ENCODE data around the gene FTCDNL1. TPM values are rescaled to one million over a fixed set of nuclear protein-coding genes. Genes with fewer than 3 reads are reported as not detected.

FTCDNL1 gene
- total RNA-seq, result 1 to 10 TPM; 3.8 to 4.3 TPM

DNA sequence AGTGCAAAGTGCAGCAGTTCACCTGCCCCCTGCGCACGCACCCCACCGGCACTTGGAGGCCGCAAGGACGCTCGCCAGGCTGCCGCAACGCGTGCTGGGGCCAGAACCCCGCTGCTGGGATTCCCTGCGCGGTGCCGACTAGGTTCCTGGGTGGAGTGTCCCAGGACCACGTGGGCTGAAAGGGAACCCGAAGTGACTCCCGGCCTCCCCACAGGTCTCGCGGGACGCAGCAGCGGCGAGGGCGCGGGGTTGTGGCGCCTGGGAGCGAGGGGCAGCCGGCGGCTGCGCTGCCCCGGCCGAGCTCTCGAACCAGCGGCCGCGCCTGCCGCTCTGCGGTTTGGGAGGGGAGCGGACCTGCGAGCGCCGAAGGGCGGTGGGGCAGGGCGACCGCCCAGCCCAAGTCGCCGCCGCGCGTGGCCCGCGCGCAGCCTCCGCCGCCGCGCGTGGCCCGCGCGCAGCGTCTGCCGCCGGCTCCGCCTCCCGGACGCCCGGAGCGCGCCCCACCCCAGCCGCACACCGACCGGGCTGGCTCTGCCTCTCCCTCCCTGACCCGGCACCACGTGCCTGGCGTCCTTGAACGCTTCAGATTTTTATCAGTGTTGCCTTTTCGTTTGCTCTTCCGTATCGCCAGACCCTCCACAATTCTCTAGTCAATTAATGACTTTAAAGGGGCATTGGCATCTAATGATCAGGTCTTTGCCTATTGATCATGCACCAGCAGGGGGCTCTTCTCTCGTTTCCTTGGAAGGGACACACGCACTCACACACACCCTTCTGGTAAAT lies at the start of gene FTCDNL1:
FTCDNL1 (minus strand) TSS at position 475 of the 783 bp plus-strand sequence. CDS start 2,230 bp downstream, outside the sequence.
- POLR2A ChIA-PET, result interaction anchor here (0.6 kb wide), 1 partner anchor 104 kb away, joined by 4 read pairs; no protein-coding TSS in a partner anchor
- no peaks in the 10 kb centered on the region for H3K36me3 Mint-ChIP-seq (ENCODE audit: low read depth)
- peak; percentile 83 for DNase-seq
- no peaks in the 10 kb centered on the region for H3K9me3 Mint-ChIP-seq (ENCODE audit: low read depth)
- peaks cover 2% of the 10 kb centered on the region for H3K27me3 Mint-ChIP-seq
- peak; percentile 97 for ATAC-seq
- peaks cover 6% of the 10 kb centered on the region for H3K4me1 Mint-ChIP-seq
- H3K27ac Mint-ChIP-seq, result peak within 1 kb of the TSS; percentile 93
- peak within 1 kb of the TSS; percentile 87 for H3K4me3 Mint-ChIP-seq
- intact Hi-C loops (cut with DNase I, micrococcal nuclease), result loop anchor here (1.0 to 5.0 kb wide), 4 partner anchors 60 to 389 kb away; partner anchors contain the start of genes C2orf69 (in 2 of the 2), MAIP1 (in 1 of the 2) and TYW5 (in 1 of the 2)
- CTCF ChIA-PET, result interaction anchor here (0.6 to 1.3 kb wide), 4 partner anchors 14 to 1864 kb away, joined by 3 to 5 read pairs (median 3); no protein-coding TSS in a partner anchor

DNA sequence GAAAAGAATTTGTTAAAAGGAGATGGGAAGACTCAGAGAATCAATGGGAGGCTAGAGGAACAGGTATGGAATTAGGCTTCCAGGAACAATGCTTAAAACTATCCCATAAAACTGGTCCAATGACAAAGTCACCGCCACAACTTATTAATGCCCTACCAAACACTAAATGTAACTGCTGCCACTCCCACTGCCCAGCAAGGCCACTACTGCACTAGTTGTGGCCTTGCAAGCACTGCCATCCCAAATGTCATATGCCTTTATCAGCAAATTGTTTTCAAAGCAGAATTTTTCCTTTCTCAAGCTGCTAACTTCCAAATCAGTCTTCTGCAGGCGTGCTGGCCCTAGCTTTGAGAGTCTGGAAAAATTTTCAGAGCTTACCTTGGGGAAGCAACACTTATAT lies 45.6 kb upstream of the FTCDNL1 start:
- no peak for ATAC-seq
- ChIA-PET CTCF (interaction anchor here (1.1 to 1.2 kb wide), 2 partner anchors 9 to 157 kb away, joined by 3 to 7 read pairs; no protein-coding TSS in a partner anchor), POLR2A (no interaction called here)
- Mint-ChIP-seq H3K9me3 (ENCODE audit: low read depth) (no peaks in the 10 kb centered on the region), H3K27me3 (peaks cover 2% of the 10 kb centered on the region), H3K4me3 (no peak overlapping the region), H3K27ac (no peak overlapping the region), H3K36me3 (ENCODE audit: low read depth) (no peaks in the 10 kb centered on the region), H3K4me1 (no peaks in the 10 kb centered on the region)
- DNase-seq, result no peak
- intact Hi-C loops (cut with DNase I, micrococcal nuclease), result no loop called here

DNA sequence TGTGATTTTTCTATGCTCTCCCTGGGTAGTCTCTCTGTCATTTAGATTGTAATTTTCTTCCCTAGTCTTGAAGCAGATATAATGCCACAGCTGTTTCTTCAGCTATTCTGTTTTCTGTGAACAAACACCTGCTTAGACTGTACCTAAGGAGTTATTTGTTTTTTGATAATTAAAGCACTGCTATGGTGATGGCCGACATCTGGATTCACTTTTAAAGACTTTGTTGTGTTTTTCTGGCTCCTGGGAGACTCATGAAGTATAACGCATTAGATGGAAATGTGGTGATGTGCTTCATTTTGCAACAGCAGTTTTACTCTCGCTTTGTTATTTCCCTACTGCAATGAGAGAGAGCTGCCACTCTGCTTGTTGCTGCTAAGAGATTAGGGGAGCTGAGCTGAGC lies 44.4 kb upstream of the FTCDNL1 start:
- ChIA-PET POLR2A (no interaction called here), CTCF (interaction anchor here (0.5 to 0.6 kb wide), 2 partner anchors 144 to 267 kb away, joined by 3 to 4 read pairs; no protein-coding TSS in a partner anchor)
- peaks cover 2% of the 10 kb centered on the region for H3K27me3 Mint-ChIP-seq
- no peak for DNase-seq
- ATAC-seq, result no peak
- intact Hi-C loops (cut with DNase I, micrococcal nuclease), result no loop called here
- H3K9me3 Mint-ChIP-seq (ENCODE audit: low read depth), result no peaks in the 10 kb centered on the region
- H3K4me3 Mint-ChIP-seq, result no peak overlapping the region
- H3K4me1 Mint-ChIP-seq, result no peaks in the 10 kb centered on the region
- H3K27ac Mint-ChIP-seq, result no peak overlapping the region
- no peaks in the 10 kb centered on the region for H3K36me3 Mint-ChIP-seq (ENCODE audit: low read depth)

- Mint-ChIP-seq H3K4me3 (no peak overlapping the region), H3K27ac (no peak overlapping the region), H3K27me3 (peaks cover 23% of the 10 kb centered on the region), H3K9me3 (ENCODE audit: low read depth) (peaks cover 7% of the 10 kb centered on the region), H3K4me1 (peaks cover 6% of the 10 kb centered on the region), H3K36me3 (ENCODE audit: low read depth) (no peaks in the 10 kb centered on the region)
- ATAC-seq (peak; percentile 26), DNase-seq (peak; percentile 18)
- ChIA-PET POLR2A (no interaction called here), CTCF (no interaction called here)
- intact Hi-C loops (cut with DNase I, micrococcal nuclease), result no loop called here
Observed at GRCh38 chr2:199883474-199884212, 32.7 kb upstream of the FTCDNL1 start.

- CTCF ChIA-PET, result interaction anchor here (0.6 to 1.0 kb wide), 3 partner anchors 11 to 21 kb away, joined by 3 to 4 read pairs (median 3); no protein-coding TSS in a partner anchor
- Mint-ChIP-seq H3K4me1 (peaks cover 6% of the 10 kb centered on the region), H3K36me3 (ENCODE audit: low read depth) (no peaks in the 10 kb centered on the region), H3K27ac (no peak overlapping the region), H3K27me3 (peaks cover 22% of the 10 kb centered on the region), H3K4me3 (no peak overlapping the region), H3K9me3 (ENCODE audit: low read depth) (peaks cover 7% of the 10 kb centered on the region)
- ATAC-seq (no peak), DNase-seq (no peak)
- intact Hi-C loops (cut with DNase I, micrococcal nuclease), result no loop called here
- POLR2A ChIA-PET, result no interaction called here
Observed at GRCh38 chr2:199882667-199883066, 31.7 kb upstream of the FTCDNL1 start.

DNA sequence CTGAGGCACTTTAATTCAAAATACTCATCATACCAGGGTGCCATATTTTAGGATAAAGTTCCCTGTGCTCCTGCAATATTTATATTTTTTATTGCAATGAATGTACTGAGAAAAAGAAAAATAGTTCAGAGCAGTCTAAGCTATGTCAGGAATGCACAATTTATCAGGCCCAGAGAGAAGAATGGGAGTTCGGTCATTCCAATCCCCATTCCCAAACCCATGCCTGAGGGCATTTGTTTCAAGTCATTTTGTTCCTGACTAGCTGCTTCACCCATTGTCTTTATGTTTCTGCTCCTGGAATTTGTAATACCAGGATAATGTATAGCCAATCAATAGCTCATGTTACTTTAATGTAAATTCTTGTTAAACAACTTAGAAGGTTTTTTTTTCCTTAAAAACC lies 24.4 kb upstream of the FTCDNL1 start:
- ChIA-PET POLR2A (no interaction called here), CTCF (no interaction called here)
- Mint-ChIP-seq H3K4me1 (no peaks in the 10 kb centered on the region), H3K27ac (no peak overlapping the region), H3K27me3 (peaks cover 17% of the 10 kb centered on the region), H3K36me3 (ENCODE audit: low read depth) (peaks cover 4% of the 10 kb centered on the region), H3K4me3 (no peak overlapping the region), H3K9me3 (ENCODE audit: low read depth) (peaks cover 12% of the 10 kb centered on the region)
- intact Hi-C loops (cut with DNase I, micrococcal nuclease), result no loop called here
- DNase-seq, result no peak
- no peak for ATAC-seq

GRCh38 chr2:199874209-199874608 lies 23.2 kb upstream of the FTCDNL1 start:
- Mint-ChIP-seq H3K9me3 (ENCODE audit: low read depth) (peaks cover 12% of the 10 kb centered on the region), H3K27ac (no peak overlapping the region), H3K4me1 (no peaks in the 10 kb centered on the region), H3K27me3 (peaks cover 18% of the 10 kb centered on the region), H3K36me3 (ENCODE audit: low read depth) (peaks cover 4% of the 10 kb centered on the region), H3K4me3 (no peak overlapping the region)
- ATAC-seq, result no peak
- POLR2A ChIA-PET, result no interaction called here
- CTCF ChIA-PET, result no interaction called here
- no peak for DNase-seq
- intact Hi-C loops (cut with DNase I, micrococcal nuclease), result no loop called here

DNA sequence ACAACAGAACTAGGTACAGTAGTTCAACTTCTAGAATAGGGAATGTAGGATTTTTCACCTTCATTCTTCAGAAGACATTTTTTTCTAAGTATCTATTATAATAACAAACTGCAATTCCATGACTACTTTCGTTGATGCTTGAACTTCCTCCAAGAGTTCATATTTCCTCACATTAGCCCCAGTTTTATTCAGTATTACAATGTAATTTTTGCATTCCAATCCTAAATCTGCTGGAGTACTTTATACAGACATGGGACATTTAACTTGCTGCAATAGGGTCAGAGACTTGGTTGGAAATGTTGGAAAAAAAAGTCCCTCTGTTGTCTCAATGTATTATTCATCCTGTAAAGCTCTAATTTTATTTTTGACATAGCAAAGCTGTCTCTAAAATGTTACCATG lies 19.6 kb upstream of the FTCDNL1 start:
- H3K27ac Mint-ChIP-seq, result no peak overlapping the region
- no peak overlapping the region for H3K4me3 Mint-ChIP-seq
- intact Hi-C loops (cut with DNase I, micrococcal nuclease), result no loop called here
- peaks cover 29% of the 10 kb centered on the region for H3K27me3 Mint-ChIP-seq
- no peaks in the 10 kb centered on the region for H3K4me1 Mint-ChIP-seq
- ChIA-PET CTCF (interaction anchor here (1.6 kb wide), 1 partner anchor 9 kb away, joined by 5 read pairs; no protein-coding TSS in a partner anchor), POLR2A (no interaction called here)
- peaks cover 12% of the 10 kb centered on the region for H3K9me3 Mint-ChIP-seq (ENCODE audit: low read depth)
- ATAC-seq, result no peak
- H3K36me3 Mint-ChIP-seq (ENCODE audit: low read depth), result peaks cover 4% of the 10 kb centered on the region
- DNase-seq, result no peak

- H3K36me3 Mint-ChIP-seq (ENCODE audit: low read depth), result peaks cover 4% of the 10 kb centered on the region
- no peak for DNase-seq
- intact Hi-C loops (cut with DNase I, micrococcal nuclease), result no loop called here
- peaks cover 25% of the 10 kb centered on the region for H3K27me3 Mint-ChIP-seq
- H3K4me1 Mint-ChIP-seq, result no peaks in the 10 kb centered on the region
- H3K27ac Mint-ChIP-seq, result no peak overlapping the region
- no peak overlapping the region for H3K4me3 Mint-ChIP-seq
- CTCF ChIA-PET, result interaction anchor here (1.6 kb wide), 1 partner anchor 8 kb away, joined by 5 read pairs; no protein-coding TSS in a partner anchor
- POLR2A ChIA-PET, result no interaction called here
- peaks cover 9% of the 10 kb centered on the region for H3K9me3 Mint-ChIP-seq (ENCODE audit: low read depth)
- no peak for ATAC-seq
Observed at GRCh38 chr2:199869653-199870052, 18.7 kb upstream of the FTCDNL1 start.

DNA sequence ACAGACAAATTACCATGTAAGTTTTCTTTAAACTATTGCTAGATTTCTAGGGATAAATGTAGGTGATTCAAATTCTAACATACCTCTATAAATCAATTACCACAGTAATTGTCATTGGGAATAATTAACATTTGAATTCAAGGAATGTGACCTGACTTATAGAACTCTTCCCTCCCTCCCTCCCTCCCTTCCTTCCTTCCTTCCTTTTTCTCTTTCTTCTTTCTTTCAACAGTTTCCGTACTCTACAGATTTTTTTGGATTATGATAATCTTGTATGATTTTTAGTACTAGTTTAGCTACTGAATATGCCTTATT lies 18.2 kb upstream of the FTCDNL1 start:
- CTCF ChIA-PET, result no interaction called here
- no peak for ATAC-seq
- peaks cover 5% of the 10 kb centered on the region for H3K9me3 Mint-ChIP-seq (ENCODE audit: low read depth)

DNA sequence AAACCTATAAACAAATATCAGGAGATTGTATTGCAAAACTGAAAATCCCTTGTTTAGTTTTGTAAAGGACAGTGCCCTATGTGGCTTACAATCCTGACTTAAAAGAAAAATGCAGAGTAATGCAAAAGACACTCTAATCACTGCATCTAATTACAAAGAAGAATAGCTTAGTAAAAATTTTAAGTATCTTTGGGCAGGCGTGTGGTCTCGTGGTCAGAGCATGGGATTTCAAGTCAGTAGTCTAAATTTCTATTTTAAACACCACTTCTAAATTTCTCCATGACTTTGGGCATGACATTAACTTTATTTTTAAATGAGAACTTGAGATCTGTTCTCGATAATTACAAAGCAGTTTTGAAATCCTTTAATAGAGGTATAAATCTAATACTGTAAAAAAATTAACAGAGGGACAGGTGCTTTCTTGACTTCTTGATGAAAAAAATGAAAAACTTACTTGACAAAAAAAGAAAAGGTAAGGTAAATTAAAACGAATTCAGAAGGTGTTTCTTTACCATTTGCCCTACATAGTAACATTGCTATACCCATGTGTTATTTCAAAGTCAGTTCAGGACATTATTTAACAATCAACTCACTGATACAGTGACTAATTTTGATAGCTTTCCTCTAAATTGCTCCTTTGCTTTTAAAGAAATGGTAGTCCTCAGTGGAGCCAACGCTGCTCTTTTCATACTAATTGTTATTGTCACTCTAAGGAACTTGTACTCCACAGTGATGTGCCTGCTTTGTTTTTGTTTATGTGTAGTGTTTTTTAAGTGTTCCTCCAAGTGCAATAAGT lies 17.6 kb upstream of the FTCDNL1 start:
- Mint-ChIP-seq H3K9me3 (ENCODE audit: low read depth) (no peaks in the 10 kb centered on the region), H3K36me3 (ENCODE audit: low read depth) (no peaks in the 10 kb centered on the region), H3K27me3 (peaks cover 18% of the 10 kb centered on the region), H3K27ac (no peak overlapping the region), H3K4me1 (no peaks in the 10 kb centered on the region), H3K4me3 (no peak overlapping the region)
- CTCF ChIA-PET, result interaction anchor here (1.0 kb wide), 1 partner anchor 129 kb away, joined by 3 read pairs; no protein-coding TSS in a partner anchor
- intact Hi-C loops (cut with DNase I, micrococcal nuclease), result no loop called here
- ATAC-seq (no peak), DNase-seq (no peak)
- POLR2A ChIA-PET, result no interaction called here

More for the DNA sequence above, 18.2 kb upstream of the FTCDNL1 start:
- Mint-ChIP-seq H3K27me3 (peaks cover 22% of the 10 kb centered on the region), H3K4me3 (no peak overlapping the region), H3K27ac (no peak overlapping the region), H3K4me1 (no peaks in the 10 kb centered on the region), H3K36me3 (ENCODE audit: low read depth) (peaks cover 4% of the 10 kb centered on the region)
- DNase-seq, result no peak
- intact Hi-C loops (cut with DNase I, micrococcal nuclease), result no loop called here
- POLR2A ChIA-PET, result no interaction called here
